Tibial artery (tissue), 4 donors: ENCODE data around the gene TMEM191C.
"Not testable (repeated sequence)": the region's sequence is repeated elsewhere in the genome, so short reads cannot be mapped to it uniquely, and the experiment has no call there.

ENCODE experiments used
- DNase-seq, 2 donors: peaks; one replicate each; pipeline ENCODE4 v3.0.0-alpha.2; 2019
- H3K27ac ChIP-seq, 2 donors: fragments of 200-600 bp; sonication (generic) in 1 of 2; 1 replicate in 1 of 2; 2 replicates in 1 of 2; pipeline ENCODE4 v1.5.1; 2018 to 2019; ENCODE audit warnings: mild to moderate bottlenecking in 1 of 2
- H3K27me3 ChIP-seq, 2 donors: fragments of 200-600 bp; sonication (generic) in 1 of 2; one replicate each; pipeline versions ENCODE4 v1.5.1 to v1.6.0; 2016 to 2019
- H3K36me3 ChIP-seq, 3 donors: fragments of 200-600 bp; sonication (generic) in 2 of 3; one replicate each; pipeline ENCODE4 v1.5.1; 2016 to 2019; ENCODE audit warnings: mild to moderate bottlenecking in 2 of 3
- H3K4me1 ChIP-seq, 4 donors: fragments of 200-600 bp; sonication (generic) in 2 of 4; 1 replicate in 3 of 4; 2 replicates in 1 of 4; pipeline ENCODE4 v1.5.1; 2016 to 2019
- H3K4me3 ChIP-seq, 2 donors: fragments of 200-600 bp; sonication (generic) in 1 of 2; 1 replicate in 1 of 2; 2 replicates in 1 of 2; pipeline ENCODE4 v1.5.1; 2018 to 2019; ENCODE audit warnings: mild to moderate bottlenecking in 2 of 2
- H3K9me3 ChIP-seq, 3 donors: fragments of 200-600 bp; sonication (generic) in 1 of 3; one replicate each; pipeline ENCODE4 v1.5.1; 2016 to 2019
- intact Hi-C: fragments of 100-400 bp; cut with DNase I; formaldehyde crosslinking; loops from one replicate; pipeline ENCODE4 v1.15.0; 2023; ENCODE audit warnings: low total_unique reads

Gene TMEM191C

GRCh38 chr22:21492271-21492670 is 25.1 kb downstream of the TMEM191C start:
- H3K4me1 ChIP-seq, H3K4me3 ChIP-seq, H3K27ac ChIP-seq, DNase-seq, intact Hi-C loops, H3K36me3 ChIP-seq, H3K9me3 ChIP-seq, H3K27me3 ChIP-seq: not testable (repeated sequence)

GRCh38 chr22:21493789-21494782 is 26.9 kb downstream of the TMEM191C start:
- H3K4me3 ChIP-seq, H3K36me3 ChIP-seq, H3K4me1 ChIP-seq, H3K27me3 ChIP-seq, intact Hi-C loops, H3K9me3 ChIP-seq, H3K27ac ChIP-seq, DNase-seq: not testable (repeated sequence)

- H3K4me3 ChIP-seq, H3K36me3 ChIP-seq, H3K4me1 ChIP-seq, intact Hi-C loops, DNase-seq, H3K27ac ChIP-seq, H3K27me3 ChIP-seq, H3K9me3 ChIP-seq: not testable (repeated sequence)
Observed at GRCh38 chr22:21497984-21498383, 30.8 kb downstream of the TMEM191C start.

- H3K27ac ChIP-seq, DNase-seq, H3K27me3 ChIP-seq, H3K9me3 ChIP-seq, H3K4me1 ChIP-seq, H3K4me3 ChIP-seq, H3K36me3 ChIP-seq, intact Hi-C loops: not testable (repeated sequence)
Observed at GRCh38 chr22:21498489-21498888, 31.3 kb downstream of the TMEM191C start.

- H3K4me1 ChIP-seq, DNase-seq: not testable (repeated sequence)
Observed at GRCh38 chr22:21499623-21500506, 32.7 kb downstream of the TMEM191C start.

GRCh38 chr22:21510397-21510796 is 43.2 kb downstream of the TMEM191C start:
- H3K36me3 ChIP-seq, intact Hi-C loops, H3K27me3 ChIP-seq, DNase-seq, H3K27ac ChIP-seq, H3K9me3 ChIP-seq, H3K4me3 ChIP-seq, H3K4me1 ChIP-seq: not testable (repeated sequence)

More at GRCh38 chr22:21499623-21500506, 32.7 kb downstream of the TMEM191C start:
- H3K4me3 ChIP-seq, H3K36me3 ChIP-seq, H3K27me3 ChIP-seq, H3K9me3 ChIP-seq, intact Hi-C loops, H3K27ac ChIP-seq: not testable (repeated sequence)

- H3K9me3 ChIP-seq, H3K27me3 ChIP-seq, H3K36me3 ChIP-seq, H3K27ac ChIP-seq, intact Hi-C loops, H3K4me1 ChIP-seq, H3K4me3 ChIP-seq: not testable (repeated sequence)
- DNase-seq = peak in 1 of 2 donors; percentile 15
Observed at GRCh38 chr22:21512022-21512421, 44.8 kb downstream of the TMEM191C start.

GRCh38 chr22:21514117-21514516 is 46.9 kb downstream of the TMEM191C start:
- intact Hi-C loops, H3K9me3 ChIP-seq, H3K27ac ChIP-seq, DNase-seq, H3K4me3 ChIP-seq, H3K4me1 ChIP-seq, H3K27me3 ChIP-seq, H3K36me3 ChIP-seq: not testable (repeated sequence)

- intact Hi-C loops, H3K27me3 ChIP-seq, H3K4me1 ChIP-seq, H3K9me3 ChIP-seq, H3K27ac ChIP-seq, DNase-seq, H3K4me3 ChIP-seq, H3K36me3 ChIP-seq: not testable (repeated sequence)
Observed at GRCh38 chr22:21515234-21515633, 48.0 kb downstream of the TMEM191C start.

GRCh38 chr22:21516522-21516921 is 49.3 kb downstream of the TMEM191C start:
- H3K9me3 ChIP-seq, H3K4me1 ChIP-seq, intact Hi-C loops, H3K27ac ChIP-seq, H3K4me3 ChIP-seq, H3K27me3 ChIP-seq, H3K36me3 ChIP-seq, DNase-seq: not testable (repeated sequence)

GRCh38 chr22:21516970-21517764 is 50.0 kb downstream of the TMEM191C start:
- H3K4me1 ChIP-seq, H3K27ac ChIP-seq, H3K27me3 ChIP-seq, H3K4me3 ChIP-seq, intact Hi-C loops, DNase-seq, H3K9me3 ChIP-seq, H3K36me3 ChIP-seq: not testable (repeated sequence)
